ENCODE data around the gene SLC23A1. TPM values are rescaled to one million over a fixed set of nuclear protein-coding genes. Genes with fewer than 3 reads are reported as not detected.

Gene SLC23A1
- total RNA-seq, 3 donors from 2014 or later (not counting 1 experiment from before 2014, with no cell fraction given): not detected

GRCh38 chr5:139382807-139383206 lies 290 bp downstream of the SLC23A1 start:
- DNase-seq (no peak), ATAC-seq (no peak)
- no peak for TF ChIP-seq CTCF (IDR thresholded peaks at IDR 0.05)
- Mint-ChIP-seq H3K36me3 (no peaks in the 10 kb centered on the region), H3K9me3 (no peaks in the 10 kb centered on the region), H3K4me1 (peaks cover 19 to 31% of the 10 kb centered on the region in 2 donors), H3K27me3 (ENCODE audit: low read depth in 2 of 2) (no peaks in the 10 kb centered on the region), H3K4me3 (no peak overlapping the region), H3K27ac (no peak overlapping the region)
- Histone ChIP-seq H3K9me3 (ENCODE audit: control insufficient read depth, insufficient read depth, low read length) (no peaks in the 10 kb centered on the region), H3K27me3 (ENCODE audit: control insufficient read depth, insufficient read depth, low read length) (no peaks in the 10 kb centered on the region), H3K27ac (ENCODE audit: low read length) (no peak overlapping the region), H3K4me1 (ENCODE audit: control insufficient read depth, insufficient read depth, low read length) (peaks cover 23% of the 10 kb centered on the region), H3K36me3 (ENCODE audit: control insufficient read depth, insufficient read depth, low read length) (no peaks in the 10 kb centered on the region), H3K4me3 (ENCODE audit: low read length) (no peak overlapping the region)
- 73% methylated on average over 2 of the region's 3 CpGs for WGBS (ENCODE audit: insufficient coverage)
- intact Hi-C loops (cut with micrococcal nuclease): loop anchor here (10.0 kb wide), 1 partner anchor 818 kb away; no protein-coding TSS in a partner anchor

GRCh38 chr5:139381837-139382761 lies 998 bp downstream of the SLC23A1 start:
- Histone ChIP-seq H3K4me1 (ENCODE audit: control insufficient read depth, insufficient read depth, low read length) (peaks cover 18% of the 10 kb centered on the region), H3K9me3 (ENCODE audit: control insufficient read depth, insufficient read depth, low read length) (no peaks in the 10 kb centered on the region), H3K36me3 (ENCODE audit: control insufficient read depth, insufficient read depth, low read length) (no peaks in the 10 kb centered on the region), H3K4me3 (ENCODE audit: low read length) (no peak overlapping the region), H3K27ac (ENCODE audit: low read length) (no peak overlapping the region), H3K27me3 (ENCODE audit: control insufficient read depth, insufficient read depth, low read length) (no peaks in the 10 kb centered on the region)
- no peaks in the 10 kb centered on the region for H3K9me3 Mint-ChIP-seq
- no peak overlapping the region for H3K4me3 Mint-ChIP-seq
- H3K36me3 Mint-ChIP-seq: no peaks in the 10 kb centered on the region
- WGBS (ENCODE audit: insufficient coverage): 82% methylated on average over 28 of the region's 28 CpGs
- intact Hi-C loops (cut with micrococcal nuclease): loop anchor here (10.0 kb wide), 1 partner anchor 817 kb away; no protein-coding TSS in a partner anchor
- no peak overlapping the region for H3K27ac Mint-ChIP-seq
- H3K27me3 Mint-ChIP-seq (ENCODE audit: low read depth in 2 of 2): no peaks in the 10 kb centered on the region
- no peak for ATAC-seq
- H3K4me1 Mint-ChIP-seq: peaks cover 19 to 28% of the 10 kb centered on the region in 2 donors
- TF ChIP-seq CTCF (IDR thresholded peaks at IDR 0.05): no peak
- no peak for DNase-seq

GRCh38 chr5:139379626-139380449 lies 3.3 kb downstream of the SLC23A1 start:
- Mint-ChIP-seq H3K4me3 (no peak overlapping the region), H3K27ac (no peak overlapping the region), H3K9me3 (no peaks in the 10 kb centered on the region), H3K27me3 (ENCODE audit: low read depth in 2 of 2) (no peaks in the 10 kb centered on the region), H3K36me3 (no peaks in the 10 kb centered on the region), H3K4me1 (peaks cover 7% of the 10 kb centered on the region in 2 donors)
- Histone ChIP-seq H3K9me3 (ENCODE audit: control insufficient read depth, insufficient read depth, low read length) (no peaks in the 10 kb centered on the region), H3K27me3 (ENCODE audit: control insufficient read depth, insufficient read depth, low read length) (no peaks in the 10 kb centered on the region), H3K4me3 (ENCODE audit: low read length) (no peak overlapping the region), H3K27ac (ENCODE audit: low read length) (no peak overlapping the region), H3K4me1 (ENCODE audit: control insufficient read depth, insufficient read depth, low read length) (peaks cover 7% of the 10 kb centered on the region), H3K36me3 (ENCODE audit: control insufficient read depth, insufficient read depth, low read length) (no peaks in the 10 kb centered on the region)
- WGBS (ENCODE audit: insufficient coverage): 91% methylated on average over 15 of the region's 15 CpGs
- ATAC-seq (no peak), DNase-seq (no peak)
- intact Hi-C loops (cut with micrococcal nuclease): loop anchor here (10.0 kb wide), 1 partner anchor 815 kb away; no protein-coding TSS in a partner anchor
- no peak for TF ChIP-seq CTCF (IDR thresholded peaks at IDR 0.05)
